Activated T-helper 17 cell treated with anti-CD3 and anti-CD28 coated beads, Interleukin-2, amount 50 U/mL, for 72 hours (primary cell): ENCODE results near the gene ARHGEF35. TPM values are rescaled to one million over a fixed set of nuclear protein-coding genes. Genes with fewer than 3 reads are reported as not detected.
"Not testable (repeated sequence)": the region's sequence is repeated elsewhere in the genome, so short reads cannot be mapped to it uniquely, and the experiment has no call there.

Experiments used
- ATAC-seq: fragments of 150-1000 bp; cut with Tn5 transposase; replicated peaks from 2 replicates; pipeline ENCODE4 v1.10.0; 2021; ENCODE audit warnings: mild to moderate bottlenecking, moderate library complexity
- H3K27ac Mint-ChIP-seq: one replicate; pipeline ENCODE4 v1.8.0; 2022; ENCODE audit warnings: mixed read lengths
- H3K27me3 Mint-ChIP-seq: one replicate; pipeline ENCODE4 v1.8.0; 2022; ENCODE audit warnings: mixed read lengths
- H3K36me3 Mint-ChIP-seq: one replicate; pipeline ENCODE4 v1.8.0; 2022; ENCODE audit warnings: low read depth, mild to moderate bottlenecking, mixed read lengths
- H3K4me1 Mint-ChIP-seq: one replicate; pipeline ENCODE4 v1.8.0; 2022; ENCODE audit warnings: mixed read lengths
- H3K4me3 Mint-ChIP-seq: one replicate; pipeline ENCODE4 v1.8.0; 2022; ENCODE audit warnings: mild to moderate bottlenecking, mixed read lengths
- H3K9me3 Mint-ChIP-seq: one replicate; pipeline ENCODE4 v1.8.0; 2022; ENCODE audit warnings: mixed read lengths
- total RNA-seq, 2 donors: library from RNA; stranded (reverse); gene quantifications; one replicate each; pipeline ENCODE4 v1.2.3, GENCODE V29; 2022

ARHGEF35 gene
- total RNA-seq: 1 to 10 TPM; 1.1 to 5.1 TPM

DNA sequence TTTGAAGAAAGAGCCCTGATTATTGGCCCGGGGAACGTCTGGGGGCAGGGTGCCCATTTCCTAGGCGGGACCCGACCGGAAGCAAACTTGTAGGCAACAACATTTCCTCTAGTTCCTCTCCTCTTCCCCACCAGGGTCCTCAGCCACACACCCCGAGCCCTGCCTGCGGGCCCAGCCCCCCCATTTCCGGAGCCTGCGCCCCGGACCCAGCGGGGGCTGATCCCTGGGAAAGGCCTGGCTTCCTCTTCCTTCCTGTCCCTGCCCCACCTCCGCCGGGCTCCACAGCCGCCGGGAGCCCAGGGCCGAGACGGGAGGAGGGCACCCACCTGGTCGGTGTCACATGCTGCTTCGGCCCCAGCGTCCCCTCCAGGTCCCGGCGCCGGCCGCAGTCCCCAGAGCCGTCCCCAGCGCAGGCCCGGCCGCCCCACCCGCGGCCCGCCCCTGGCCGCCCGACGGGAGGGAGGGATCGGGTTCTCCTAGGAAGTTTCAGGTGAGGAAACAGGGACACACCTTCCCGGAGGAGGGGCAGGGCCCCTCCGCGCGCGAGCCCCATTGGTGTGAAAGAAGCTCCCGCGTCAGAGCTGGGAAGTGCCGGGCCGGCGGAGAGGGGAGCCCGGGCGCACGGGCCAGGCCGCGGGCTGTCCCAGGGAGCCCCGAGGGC lies at the start of gene ARHGEF35:
Gene ARHGEF35 (minus strand): TSS at position 622 of the 661 bp plus-strand sequence. CDS start 7,450 bp downstream, outside the sequence.
- H3K27ac Mint-ChIP-seq, H3K36me3 Mint-ChIP-seq, H3K9me3 Mint-ChIP-seq, H3K4me1 Mint-ChIP-seq, H3K27me3 Mint-ChIP-seq: not testable (repeated sequence)
- peak within 1 kb of the TSS; percentile 47 for H3K4me3 Mint-ChIP-seq
- ATAC-seq: peak; percentile 75

DNA sequence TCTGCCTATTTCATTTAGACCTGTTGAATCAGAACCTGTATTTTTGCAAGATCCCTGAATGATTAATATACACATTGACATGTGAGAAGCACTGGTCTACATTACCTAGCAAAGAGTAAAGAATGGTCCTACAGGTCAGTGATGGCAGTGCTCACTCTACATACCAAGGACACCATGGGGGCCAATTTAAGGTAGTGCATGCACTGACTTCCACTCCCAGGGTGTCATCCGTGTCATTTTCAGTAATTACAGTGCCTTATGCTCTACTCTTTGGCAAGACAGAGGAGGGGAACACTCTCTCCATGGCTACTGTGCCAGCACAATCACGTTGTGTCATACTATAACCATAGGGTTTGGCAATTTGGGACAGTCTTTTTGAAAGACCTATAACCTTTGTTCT lies 49.7 kb upstream of the ARHGEF35 start:
- H3K27me3 Mint-ChIP-seq, H3K4me1 Mint-ChIP-seq, H3K36me3 Mint-ChIP-seq, ATAC-seq, H3K27ac Mint-ChIP-seq, H3K9me3 Mint-ChIP-seq, H3K4me3 Mint-ChIP-seq: not testable (repeated sequence)

DNA sequence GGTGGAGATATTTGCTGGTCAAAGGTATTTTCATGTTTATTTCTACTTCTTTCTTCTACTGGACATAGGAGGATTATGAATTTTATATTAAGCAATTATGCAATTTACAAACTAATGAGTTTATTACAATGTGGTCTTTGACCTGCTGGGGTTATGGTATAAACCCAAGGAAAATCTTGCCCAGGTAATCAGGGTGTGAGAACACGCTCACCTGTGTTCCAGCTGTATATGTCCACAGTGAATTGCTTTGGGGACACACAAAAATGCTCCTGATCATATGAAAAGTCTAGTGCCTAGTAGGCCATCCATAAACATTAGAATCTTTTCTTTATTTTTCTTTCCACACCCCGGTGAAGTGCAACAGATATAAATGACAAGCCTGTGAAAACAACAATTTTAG lies 43.7 kb upstream of the ARHGEF35 start, which contains the start of gene OR2A42:
Gene OR2A42 (minus strand): TSS at position 241 of the 400 bp plus-strand sequence. CDS start 6,762 bp downstream, outside the sequence.
- not testable (repeated sequence) for H3K4me1 Mint-ChIP-seq, H3K27ac Mint-ChIP-seq, H3K9me3 Mint-ChIP-seq, H3K36me3 Mint-ChIP-seq, H3K4me3 Mint-ChIP-seq, H3K27me3 Mint-ChIP-seq, ATAC-seq

DNA sequence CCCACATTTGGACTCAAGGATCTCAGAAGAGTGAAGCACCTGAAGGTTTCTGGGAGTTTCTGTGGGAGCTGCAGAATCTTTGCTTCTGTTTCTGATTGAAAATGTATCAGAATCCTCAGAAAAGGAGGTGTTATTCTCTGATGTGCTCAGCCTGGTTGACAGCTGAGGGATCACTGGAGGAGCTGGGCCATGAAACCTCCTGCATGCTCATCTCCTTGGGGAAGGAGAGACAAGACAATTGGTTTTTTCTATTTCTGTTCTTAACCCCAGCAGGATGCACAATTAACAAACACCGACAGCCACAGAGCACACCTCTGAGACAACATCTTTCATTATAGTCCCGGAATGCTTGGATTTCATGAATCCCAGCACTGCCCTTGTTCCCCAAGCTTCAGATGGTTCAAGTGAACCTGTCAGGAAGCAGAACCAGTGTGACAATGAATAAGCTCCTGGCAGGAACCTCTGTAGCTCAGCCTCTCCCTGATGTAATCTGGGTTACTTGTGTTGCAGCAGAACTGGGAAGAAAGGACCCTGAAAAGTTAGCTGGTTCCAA lies 43.0 kb upstream of the ARHGEF35 start:
- not testable (repeated sequence) for H3K4me3 Mint-ChIP-seq, H3K9me3 Mint-ChIP-seq, ATAC-seq, H3K4me1 Mint-ChIP-seq, H3K27me3 Mint-ChIP-seq, H3K36me3 Mint-ChIP-seq, H3K27ac Mint-ChIP-seq

DNA sequence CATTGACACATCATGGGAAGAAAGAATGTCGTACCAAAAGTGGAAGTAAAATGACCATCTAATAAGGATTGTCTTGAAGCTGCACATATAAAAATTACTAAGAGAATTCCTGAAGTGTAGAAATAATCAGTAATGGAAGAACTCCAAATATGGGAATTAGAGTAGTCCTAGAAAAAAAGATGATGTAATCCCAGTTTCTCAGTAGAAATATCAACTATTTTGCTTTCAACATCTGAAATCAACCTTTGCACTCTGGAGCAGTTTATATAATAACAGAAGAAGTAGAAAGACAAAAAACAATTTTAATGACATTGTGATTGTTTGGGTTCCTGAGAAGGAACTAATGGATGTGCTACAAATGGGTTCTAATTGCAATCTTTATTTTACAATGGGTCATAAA lies 37.4 kb upstream of the ARHGEF35 start:
- not testable (repeated sequence) for H3K27me3 Mint-ChIP-seq, H3K4me3 Mint-ChIP-seq, H3K9me3 Mint-ChIP-seq, ATAC-seq, H3K27ac Mint-ChIP-seq, H3K4me1 Mint-ChIP-seq, H3K36me3 Mint-ChIP-seq

DNA sequence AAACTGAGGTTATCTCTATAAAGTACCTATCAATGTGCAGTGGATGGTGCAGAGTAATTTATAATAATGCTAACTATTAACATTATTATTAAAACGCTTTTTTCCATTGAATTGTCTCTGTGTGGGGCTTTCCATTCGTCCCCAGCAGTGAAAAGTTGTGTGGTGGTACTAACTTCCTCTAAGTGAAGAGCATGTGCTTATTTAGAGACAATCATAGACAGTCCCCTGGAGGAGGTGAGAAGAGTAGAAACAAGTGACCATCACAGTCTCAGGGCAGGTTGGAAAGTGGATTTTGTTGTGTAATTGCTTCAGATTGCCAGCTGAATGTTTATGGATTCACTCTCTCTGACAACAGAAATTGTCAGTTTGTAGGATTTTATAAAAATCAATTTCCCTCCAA lies 35.4 kb upstream of the ARHGEF35 start:
- H3K27me3 Mint-ChIP-seq, H3K36me3 Mint-ChIP-seq: not testable (repeated sequence)

DNA sequence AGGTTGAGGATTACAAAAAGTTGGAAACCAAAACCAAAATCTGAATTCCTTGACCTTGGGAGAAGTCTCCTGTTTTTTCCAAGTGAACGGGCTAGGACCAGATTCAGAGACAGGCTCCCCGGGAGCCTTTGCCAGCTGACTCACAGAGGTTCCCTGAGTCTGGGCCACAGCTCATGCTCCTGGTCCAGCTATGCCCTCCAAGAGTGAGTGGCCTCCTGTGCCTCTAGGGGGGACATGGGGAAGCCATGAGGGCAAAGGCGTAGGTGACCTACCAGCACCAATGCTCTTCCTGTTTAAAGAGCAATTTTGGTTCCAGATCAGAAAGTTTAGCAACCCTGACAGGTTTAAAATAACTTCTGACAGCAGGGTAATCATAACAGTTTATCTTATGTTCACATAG lies 33.2 kb upstream of the ARHGEF35 start:
- not testable (repeated sequence) for H3K27ac Mint-ChIP-seq, H3K4me1 Mint-ChIP-seq, H3K27me3 Mint-ChIP-seq, H3K9me3 Mint-ChIP-seq, H3K4me3 Mint-ChIP-seq, H3K36me3 Mint-ChIP-seq, ATAC-seq

More for the DNA sequence above, 35.4 kb upstream of the ARHGEF35 start:
- H3K4me3 Mint-ChIP-seq, H3K27ac Mint-ChIP-seq, H3K9me3 Mint-ChIP-seq, H3K4me1 Mint-ChIP-seq, ATAC-seq: not testable (repeated sequence)

DNA sequence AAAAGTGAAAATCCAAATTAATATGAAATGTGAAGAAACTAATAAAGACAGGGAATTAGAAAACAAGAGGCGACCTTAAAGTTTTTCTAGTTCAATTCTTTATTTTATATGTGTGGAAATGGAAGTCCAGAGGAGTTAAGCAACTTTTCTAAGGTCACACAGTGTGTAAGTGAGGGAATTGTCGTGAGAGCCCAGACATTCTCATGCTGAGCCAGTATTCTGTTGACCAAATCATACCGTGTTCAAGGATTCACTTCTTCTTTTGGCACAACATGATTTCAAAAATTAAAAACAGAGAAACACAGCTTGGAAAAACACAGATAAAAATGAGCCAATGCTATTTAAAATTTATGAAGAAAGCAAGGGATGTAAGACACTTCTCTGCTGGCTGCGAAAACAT lies 31.2 kb upstream of the ARHGEF35 start:
- H3K36me3 Mint-ChIP-seq, H3K27ac Mint-ChIP-seq, H3K4me1 Mint-ChIP-seq, ATAC-seq, H3K9me3 Mint-ChIP-seq, H3K27me3 Mint-ChIP-seq, H3K4me3 Mint-ChIP-seq: not testable (repeated sequence)

DNA sequence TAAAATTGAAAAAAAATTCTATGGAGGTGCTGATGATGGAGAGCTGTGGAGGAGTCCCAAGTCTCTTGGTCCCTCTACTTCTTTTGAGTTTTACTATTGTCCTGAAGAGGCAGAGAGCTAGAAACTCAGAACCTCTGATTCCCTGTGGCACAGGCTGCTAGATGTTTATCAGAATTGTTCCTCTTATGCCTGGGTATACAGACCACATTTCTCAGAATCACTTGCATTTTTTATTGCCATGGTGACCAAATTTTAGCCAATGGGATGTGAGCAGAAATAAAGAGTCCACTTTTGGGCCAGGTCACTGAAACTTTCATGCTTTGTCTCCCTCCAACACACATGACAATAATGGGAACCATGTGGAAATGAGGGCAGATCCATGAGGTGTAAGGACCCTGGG lies 28.0 kb upstream of the ARHGEF35 start:
- not testable (repeated sequence) for H3K27ac Mint-ChIP-seq, H3K4me1 Mint-ChIP-seq, H3K9me3 Mint-ChIP-seq, H3K27me3 Mint-ChIP-seq, H3K4me3 Mint-ChIP-seq, H3K36me3 Mint-ChIP-seq, ATAC-seq

DNA sequence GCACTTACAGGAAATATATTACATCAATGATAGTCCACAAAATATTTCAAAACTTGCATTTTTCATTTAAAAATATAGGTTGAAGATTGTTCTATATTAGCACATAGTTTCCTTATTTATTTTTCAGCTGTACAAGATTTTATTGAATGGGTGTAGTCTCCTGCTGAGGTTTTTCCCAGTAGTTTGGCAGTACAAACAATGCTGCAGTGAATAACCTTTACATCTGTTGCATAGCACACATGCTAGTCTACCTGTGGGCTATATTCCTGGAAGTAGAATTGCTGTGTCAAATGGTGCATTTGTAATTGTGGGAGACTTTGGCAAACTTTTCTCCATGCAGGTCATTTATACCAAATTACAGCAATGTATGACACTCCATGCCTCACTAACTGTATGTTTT lies 24.9 kb upstream of the ARHGEF35 start:
- not testable (repeated sequence) for H3K27ac Mint-ChIP-seq, H3K36me3 Mint-ChIP-seq, ATAC-seq, H3K9me3 Mint-ChIP-seq, H3K4me3 Mint-ChIP-seq, H3K4me1 Mint-ChIP-seq, H3K27me3 Mint-ChIP-seq

DNA sequence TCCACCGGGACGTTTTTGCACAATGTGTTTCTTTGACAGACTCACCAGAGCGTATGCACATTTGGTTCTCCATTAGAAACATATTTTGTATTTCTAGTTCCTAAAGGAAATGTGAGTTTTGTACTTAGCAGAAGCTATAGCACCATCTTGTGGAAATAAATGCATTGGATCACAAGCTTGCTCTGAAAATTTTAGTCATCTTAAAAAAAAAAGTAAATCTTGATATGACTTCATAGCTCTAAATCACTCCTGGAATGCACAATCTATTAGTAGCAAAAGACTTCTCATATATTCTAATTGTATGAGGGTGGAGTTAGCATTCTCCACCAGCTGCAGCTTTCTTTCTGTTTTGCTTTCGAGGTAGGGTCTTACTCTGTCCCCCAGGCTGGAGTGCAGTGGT lies 23.5 kb upstream of the ARHGEF35 start:
- not testable (repeated sequence) for H3K27ac Mint-ChIP-seq, H3K36me3 Mint-ChIP-seq, H3K4me3 Mint-ChIP-seq, H3K9me3 Mint-ChIP-seq, H3K4me1 Mint-ChIP-seq, H3K27me3 Mint-ChIP-seq
- ATAC-seq: peak; percentile 62

DNA sequence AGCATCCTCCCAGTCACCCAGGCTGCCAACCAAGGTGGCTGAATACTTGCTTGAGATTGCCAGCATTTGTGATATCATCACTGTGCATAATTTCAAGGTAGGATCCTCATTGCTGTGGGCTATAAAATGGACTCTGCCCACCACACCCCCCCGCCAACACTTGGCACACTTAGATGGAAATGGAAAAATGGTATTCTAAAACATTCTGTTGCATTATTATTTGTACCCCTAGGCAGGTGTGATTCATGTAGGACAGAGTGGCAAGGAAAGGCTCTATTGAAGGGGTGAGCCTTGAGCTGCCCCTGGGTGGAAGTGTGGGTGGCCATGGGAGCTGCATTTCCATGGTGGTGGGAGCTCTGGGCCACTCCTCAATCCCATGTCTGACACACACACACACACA lies 22.9 kb upstream of the ARHGEF35 start:
- H3K27ac Mint-ChIP-seq, ATAC-seq, H3K36me3 Mint-ChIP-seq, H3K4me3 Mint-ChIP-seq, H3K27me3 Mint-ChIP-seq, H3K9me3 Mint-ChIP-seq, H3K4me1 Mint-ChIP-seq: not testable (repeated sequence)

DNA sequence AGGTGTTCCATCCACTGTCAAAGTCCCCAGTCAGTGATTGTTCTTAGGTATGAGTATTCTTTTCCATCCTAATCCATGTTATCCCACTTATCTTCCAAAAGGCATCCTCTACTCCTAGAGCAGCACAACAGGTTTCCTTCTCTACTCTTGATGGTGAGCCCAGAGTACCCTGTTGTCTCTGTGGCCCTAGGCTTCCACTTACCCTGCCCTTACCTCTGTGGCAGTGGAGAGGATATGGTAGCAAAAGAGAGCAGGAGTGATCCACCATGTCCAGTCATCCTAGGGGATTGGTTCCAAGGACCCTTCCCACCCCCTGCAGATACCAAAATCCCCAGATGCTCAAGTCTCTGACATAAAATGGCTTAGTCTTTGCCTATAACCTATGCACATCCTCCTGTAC lies 21.6 kb upstream of the ARHGEF35 start:
- H3K27me3 Mint-ChIP-seq, H3K36me3 Mint-ChIP-seq, H3K9me3 Mint-ChIP-seq, H3K4me1 Mint-ChIP-seq, H3K4me3 Mint-ChIP-seq, ATAC-seq, H3K27ac Mint-ChIP-seq: not testable (repeated sequence)

DNA sequence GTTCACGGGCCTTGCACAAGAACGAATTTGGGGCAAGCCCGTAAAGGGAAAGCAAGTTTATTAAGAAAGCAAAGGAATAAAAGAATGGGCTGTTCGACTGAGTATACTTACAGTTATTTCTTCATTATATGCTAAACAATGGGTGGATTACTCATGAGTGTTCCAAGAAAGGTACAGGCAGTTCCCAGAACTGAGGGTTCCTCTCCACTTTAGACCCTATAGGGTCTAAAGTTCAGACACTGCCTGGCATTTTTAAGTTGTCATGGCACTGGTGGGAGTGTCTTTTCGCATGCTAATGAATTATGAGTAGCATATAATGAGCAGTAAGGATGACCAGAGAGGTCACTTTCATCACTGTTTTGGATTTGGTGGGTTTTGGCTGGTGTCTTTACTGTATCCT lies 9.7 kb upstream of the ARHGEF35 start:
- not testable (repeated sequence) for H3K4me1 Mint-ChIP-seq, H3K4me3 Mint-ChIP-seq, H3K27ac Mint-ChIP-seq, H3K27me3 Mint-ChIP-seq, H3K9me3 Mint-ChIP-seq, H3K36me3 Mint-ChIP-seq
- peak; percentile 20 for ATAC-seq

DNA sequence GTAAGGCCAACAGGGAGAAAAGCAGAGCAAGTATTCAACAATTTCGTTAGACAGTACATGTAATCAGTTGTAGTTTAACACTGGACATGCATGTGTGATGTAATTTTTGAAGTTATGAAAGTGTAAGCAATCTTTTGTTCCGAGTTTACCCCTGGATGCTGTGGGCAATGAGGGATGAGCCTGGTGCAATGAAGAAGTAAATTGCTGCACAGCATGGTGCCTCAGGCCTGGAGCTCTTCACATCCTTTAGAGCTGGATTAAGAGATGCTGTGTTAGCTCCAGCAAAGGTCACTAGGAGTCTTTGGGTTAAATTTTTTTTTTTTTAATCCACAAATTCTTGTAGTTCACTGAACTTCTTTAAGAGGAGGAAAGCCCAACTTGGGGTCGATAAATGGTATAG lies 7.5 kb upstream of the ARHGEF35 start:
- not testable (repeated sequence) for H3K36me3 Mint-ChIP-seq, H3K9me3 Mint-ChIP-seq, ATAC-seq, H3K27me3 Mint-ChIP-seq, H3K27ac Mint-ChIP-seq, H3K4me3 Mint-ChIP-seq, H3K4me1 Mint-ChIP-seq

DNA sequence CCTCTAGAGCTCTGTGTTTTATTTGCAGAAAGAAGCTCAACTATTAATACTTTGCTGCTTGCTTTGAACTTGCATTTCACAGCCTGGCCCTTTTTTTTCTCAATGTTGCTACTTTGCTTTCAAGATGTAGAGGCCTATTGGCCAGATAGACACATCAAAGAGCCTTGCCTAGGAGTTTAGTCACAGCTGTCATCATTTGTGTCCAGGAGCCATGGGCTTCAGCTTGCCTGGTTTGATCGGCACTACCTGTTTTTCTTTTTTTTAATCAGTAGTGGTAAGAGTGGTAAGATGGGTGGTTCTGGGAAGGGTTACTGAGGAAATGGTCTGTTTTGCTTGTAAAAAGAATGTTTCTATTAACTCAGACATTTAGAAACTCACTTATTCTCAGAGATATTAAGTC lies 6.3 kb upstream of the ARHGEF35 start:
- ATAC-seq: peak; percentile 87
- H3K4me3 Mint-ChIP-seq, H3K27ac Mint-ChIP-seq, H3K27me3 Mint-ChIP-seq, H3K9me3 Mint-ChIP-seq, H3K36me3 Mint-ChIP-seq, H3K4me1 Mint-ChIP-seq: not testable (repeated sequence)
